SK-N-SH (cell line): ENCODE data around the gene ENDOV. TPM values are rescaled to one million over a fixed set of nuclear protein-coding genes. Genes with fewer than 3 reads are reported as not detected.

ENCODE experiments used
- CTCF ChIA-PET: fragments of 300-600, 350-600 bp; formaldehyde crosslinking; extraction: SDS; loops from one replicate; lab custom pipeline; 2021; lab: Yijun Ruan, JAX
- POLR2A ChIA-PET: fragments of 350-600 bp; sonication (Branson Sonifier 250); formaldehyde crosslinking; extraction: SDS; loops from one replicate; lab custom pipeline; 2020; ENCODE audit warnings: antibody characterized with exemption, inconsistent platforms; lab: Yijun Ruan, JAX
- DNase-seq: peaks from one replicate; pipeline ENCODE4 v3.0.0; 2012
- H2AFZ ChIP-seq: fragments of 200-600 bp; sonication (generic); 2 replicates; pipeline ENCODE4 v1.8.1; 2016; ENCODE audit warnings: antibody characterized with exemption, mild to moderate bottlenecking, low read depth
- H3F3A ChIP-seq: fragments of 200-600 bp; sonication (generic); replicated peaks from 2 replicates; pipeline ENCODE3; 2016; ENCODE audit warnings: antibody characterized with exemption, mild to moderate bottlenecking; ENCODE audit not compliant: insufficient read depth
- H3K27ac ChIP-seq, 2 experiments: fragments of 200-500 bp in 1 of 2; fragments of 200-600 bp in 1 of 2; sonication (Bioruptor generic) in 1 of 2; sonication (generic), shearing (Covaris generic) in 1 of 2; 2 replicates each; pipeline versions ENCODE4 v1.5.1 to v1.6.1; 2014 to 2016; ENCODE audit warnings: low read depth in 2 of 2, inconsistent platforms in 1 of 2, low read length in 1 of 2, mild to moderate bottlenecking in 1 of 2, mixed read lengths in 1 of 2
- H3K27me3 ChIP-seq: fragments of 200-600 bp; sonication (generic), shearing (Covaris generic); 2 replicates; pipeline ENCODE4 v1.6.1; 2016; ENCODE audit warnings: mixed run types; ENCODE audit not compliant: insufficient read depth
- H3K36me3 ChIP-seq, 2 experiments: fragments of 200-500 bp in 1 of 2; fragments of 200-600 bp in 1 of 2; sonication (Bioruptor generic) in 1 of 2; sonication (generic) in 1 of 2; replicated peaks in 1 of 2; 2 replicates each; pipeline versions ENCODE3 to v1.5.1; 2014 to 2016; ENCODE audit warnings: low read length in 1 of 2, mild to moderate bottlenecking in 1 of 2; ENCODE audit not compliant: insufficient read depth in 2 of 2, control insufficient read depth in 1 of 2
- H3K4me1 ChIP-seq, 2 experiments: fragments of 200-500 bp in 1 of 2; fragments of 200-600 bp in 1 of 2; sonication (Bioruptor generic) in 1 of 2; sonication (generic), shearing (Covaris generic) in 1 of 2; 2 replicates each; pipeline versions ENCODE4 v1.5.1 to v1.6.1; 2014 to 2016; ENCODE audit warnings: low read depth in 1 of 2, low read length in 1 of 2, mixed run types in 1 of 2; ENCODE audit not compliant: insufficient read depth in 2 of 2, control insufficient read depth in 1 of 2
- H3K4me2 ChIP-seq: fragments of 200-600 bp; sonication (generic), shearing (Covaris generic); 2 replicates; pipeline ENCODE4 v1.6.1; 2017; ENCODE audit warnings: mixed run types
- H3K4me3 ChIP-seq, 2 experiments: fragments of 200-500 bp in 1 of 2; fragments of 200-600 bp in 1 of 2; sonication (Bioruptor generic) in 1 of 2; sonication (generic), shearing (Covaris generic) in 1 of 2; 2 replicates each; pipeline versions ENCODE4 v1.5.1 to v1.8.1; 2014 to 2016; ENCODE audit warnings: low read depth in 2 of 2, inconsistent platforms in 1 of 2, low read length in 1 of 2, mild to moderate bottlenecking in 1 of 2, mixed read lengths in 1 of 2, moderate library complexity in 1 of 2
- H3K79me2 ChIP-seq: fragments of 200-600 bp; sonication (generic); 2 replicates; pipeline ENCODE4 v1.8.1; 2017; ENCODE audit warnings: mild to moderate bottlenecking; ENCODE audit not compliant: insufficient read depth
- H3K9ac ChIP-seq: fragments of 200-600 bp; sonication (generic); 2 replicates; pipeline ENCODE4 v1.6.1; 2017; ENCODE audit warnings: mixed run types
- H3K9me2 ChIP-seq: fragments of 200-600 bp; sonication (generic); 2 replicates; pipeline ENCODE4 v1.6.1; 2017; ENCODE audit warnings: mixed run types
- H3K9me3 ChIP-seq: fragments of 200-600 bp; sonication (generic); 2 replicates; pipeline ENCODE4 v1.6.1; 2017; ENCODE audit warnings: mixed run types, mild to moderate bottlenecking, moderate library complexity
- H4K20me1 ChIP-seq: fragments of 200-600 bp; sonication (generic); 2 replicates; pipeline ENCODE4 v1.6.1; 2017; ENCODE audit warnings: mild to moderate bottlenecking, mixed run types; ENCODE audit not compliant: insufficient read depth
- CHD2 ChIP-seq: fragments of 150-350 bp; IDR thresholded peaks from 2 replicates; pipeline ENCODE4 v1.6.1; 2018; ENCODE audit warnings: low read length; ENCODE audit not compliant: partially characterized antibody
- CTCF ChIP-seq: fragments of 200-600 bp; sonication (generic); IDR thresholded peaks from 2 replicates; pipeline ENCODE4 v1.6.1; 2017; ENCODE audit warnings: antibody characterized with exemption, mild to moderate bottlenecking, moderate library complexity
- ELF1 ChIP-seq: IDR thresholded peaks from 2 replicates; pipeline ENCODE4 v1.4.0; 2012
- EP300 ChIP-seq, 2 experiments: IDR thresholded peaks; 2 replicates each; pipeline versions ENCODE4 v1.4.0 to v1.6.1; 2012; ENCODE audit warnings: borderline replicate concordance in 1 of 2, low read depth in 1 of 2, low read length in 1 of 2
- FOSL2 ChIP-seq: IDR thresholded peaks from 2 replicates; pipeline ENCODE4 v1.4.0; 2012; ENCODE audit warnings: low read depth, mild to moderate bottlenecking, moderate library complexity, borderline replicate concordance
- GABPA ChIP-seq: IDR thresholded peaks from 2 replicates; pipeline ENCODE4 v1.4.0; 2012; ENCODE audit warnings: low read depth, mild to moderate bottlenecking
- GATA2 ChIP-seq: sonication (generic); formaldehyde crosslinking; IDR thresholded peaks from 2 replicates; pipeline ENCODE4 v1.5.0; 2020; ENCODE audit warnings: mild to moderate bottlenecking, missing genetic modification reagents
- MAX ChIP-seq: IDR thresholded peaks from 2 replicates; pipeline ENCODE4 v1.4.0; 2012; ENCODE audit warnings: low read depth
- MEF2A ChIP-seq: IDR thresholded peaks from 2 replicates; pipeline ENCODE4 v1.4.0; 2012; ENCODE audit warnings: low read depth, borderline replicate concordance
- MXI1 ChIP-seq: IDR thresholded peaks from 2 replicates; pipeline ENCODE4 v1.6.1; 2012; ENCODE audit warnings: mild to moderate bottlenecking, low read depth, low read length, improper control_type of control experiment
- NRF1 ChIP-seq: IDR thresholded peaks from 2 replicates; pipeline ENCODE4 v1.6.1; 2012; ENCODE audit warnings: low read depth, mild to moderate bottlenecking, low read length
- RAD21 ChIP-seq: IDR thresholded peaks from 2 replicates; pipeline ENCODE4 v1.6.1; 2012; ENCODE audit warnings: mild to moderate bottlenecking, low read length
- REST ChIP-seq: IDR thresholded peaks from 2 replicates; pipeline ENCODE4 v1.6.1; 2012; ENCODE audit warnings: mild to moderate bottlenecking, low read depth, low read length, moderate library complexity
- TEAD4 ChIP-seq: IDR thresholded peaks from 2 replicates; pipeline ENCODE4 v1.4.0; 2012; ENCODE audit warnings: mild to moderate bottlenecking, borderline replicate concordance; ENCODE audit not compliant: insufficient read depth
- ZBTB33 ChIP-seq: IDR thresholded peaks from 2 replicates; pipeline ENCODE4 v1.4.0; 2012; ENCODE audit warnings: low read depth, borderline replicate concordance
- WGBS: methylation state at CpG from one replicate; pipeline ENCODE4 v1.1.6; 2017; ENCODE audit warnings: low lambda C conversion rate; 5-methylcytosine and 5-hydroxymethylcytosine counted together
- polyA plus RNA-seq, 3 experiments: library from polyadenylated mRNA; depleted of rRNA; stranded (reverse); fragments of >200 nt; gene quantifications; 2 replicates each; pipeline ENCODE4 v1.2.3, GENCODE V29; 2012
- TF ChIP-seq, protein P1 (sequence below): fragments of 150-350 bp; IDR thresholded peaks from 2 replicates; pipeline ENCODE4 v1.6.1; 2017; ENCODE audit warnings: antibody characterized with exemption, low read length, low read depth, borderline replicate concordance

ENDOV gene
- polyA plus RNA-seq, 1 of the 3 experiments (the other 2 are of a cell fraction) = 83.6 TPM

GRCh38 chr17:80449194-80449929 lies 34.4 kb downstream of the ENDOV start:
- H3K79me2 ChIP-seq = peaks cover 6% of the 10 kb centered on the region; the same call in 1 of the 2 replicates
- H3K4me2 ChIP-seq = no peak overlapping the region
- no peaks in the 10 kb centered on the region for H3K9me2 ChIP-seq
- no peak overlapping the region for H3K9ac ChIP-seq
- H3K27me3 ChIP-seq = no peaks in the 10 kb centered on the region
- no peaks in the 10 kb centered on the region for H3F3A ChIP-seq
- TF ChIP-seq EP300 (IDR thresholded peaks at IDR 0.05; ENCODE audit: borderline replicate concordance in 1 of 2, low read depth in 1 of 2, low read length in 1 of 2) (no peak), GABPA (no peak), CHD2 (no peak), TEAD4 (no peak), NRF1 (no peak), REST (no peak), ZBTB33 (no peak), RAD21 (no peak), MXI1 (no peak), CTCF (no peak), MAX (no peak), FOSL2 (no peak), GATA2 (CRISPR knock-in tag) (no peak), ELF1 (no peak), MEF2A (no peak)
- TF ChIP-seq, protein P1, sequence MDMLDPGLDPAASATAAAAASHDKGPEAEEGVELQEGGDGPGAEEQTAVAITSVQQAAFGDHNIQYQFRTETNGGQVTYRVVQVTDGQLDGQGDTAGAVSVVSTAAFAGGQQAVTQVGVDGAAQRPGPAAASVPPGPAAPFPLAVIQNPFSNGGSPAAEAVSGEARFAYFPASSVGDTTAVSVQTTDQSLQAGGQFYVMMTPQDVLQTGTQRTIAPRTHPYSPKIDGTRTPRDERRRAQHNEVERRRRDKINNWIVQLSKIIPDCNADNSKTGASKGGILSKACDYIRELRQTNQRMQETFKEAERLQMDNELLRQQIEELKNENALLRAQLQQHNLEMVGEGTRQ = no peak
- POLR2A ChIA-PET = no interaction called here
- no peaks in the 10 kb centered on the region for H3K36me3 ChIP-seq
- no peaks in the 10 kb centered on the region for H4K20me1 ChIP-seq
- no peaks in the 10 kb centered on the region for H3K9me3 ChIP-seq
- CTCF ChIA-PET = interaction anchor here (0.7 to 1.2 kb wide), 4 partner anchors 22 to 532 kb away, joined by 3 to 4 read pairs (median 3); no protein-coding TSS in a partner anchor
- H3K4me3 ChIP-seq = no peak overlapping the region
- H2AFZ ChIP-seq = no peak overlapping the region
- DNase-seq = no peak
- H3K4me1 ChIP-seq = peaks cover 0 to 31% of the 10 kb centered on the region in 2 experiments; a peak in 1 of 4 replicates
- WGBS = 83% methylated on average over 15 of the region's 27 CpGs
- H3K27ac ChIP-seq = no peak overlapping the region
